HG03139 (cell line): ENCODE results near the gene MYRIP.
"Not testable (repeated sequence)": the region's sequence is repeated elsewhere in the genome, so short reads cannot be mapped to it uniquely, and the experiment has no call there.

Source experiments
- ATAC-seq: cut with Tn5 transposase; IDR thresholded peaks from one replicate; pipeline ENCODE4 v1.9.1; 2021; ENCODE audit not compliant: unreplicated experiment

MYRIP gene

GRCh38 chr3:40077139-40077538 is 267.7 kb downstream of the MYRIP start:
- ATAC-seq = not testable (repeated sequence)

GRCh38 chr3:40077828-40078492 is 268.6 kb downstream of the MYRIP start:
- not testable (repeated sequence) for ATAC-seq

GRCh38 chr3:40078590-40078989 is 269.2 kb downstream of the MYRIP start:
- no peak for ATAC-seq

GRCh38 chr3:40079203-40079846 is 269.9 kb downstream of the MYRIP start:
- no peak for ATAC-seq

- no peak for ATAC-seq
Measured at GRCh38 chr3:40079847-40080240, 270.4 kb downstream of the MYRIP start.

DNA sequence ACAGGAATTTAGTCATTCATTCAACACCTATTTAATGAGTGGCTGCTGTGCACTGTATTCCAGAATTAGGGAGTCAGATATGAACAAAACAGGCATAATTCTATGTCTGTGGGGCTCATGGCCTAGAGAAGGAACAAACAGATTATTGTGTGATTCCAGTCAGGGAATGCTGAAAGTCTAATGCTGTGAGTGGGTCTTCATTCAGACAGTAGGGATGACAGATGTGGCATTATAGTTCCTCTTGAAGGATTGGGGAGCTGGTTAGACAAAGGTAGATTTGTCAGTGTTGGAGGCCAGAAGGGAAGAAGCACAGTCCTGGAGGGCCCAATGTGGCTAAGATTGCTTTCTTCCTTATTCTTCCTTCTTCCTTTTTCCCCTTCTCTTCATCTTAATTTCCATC is 273.7 kb downstream of the MYRIP start:
- no peak for ATAC-seq

DNA sequence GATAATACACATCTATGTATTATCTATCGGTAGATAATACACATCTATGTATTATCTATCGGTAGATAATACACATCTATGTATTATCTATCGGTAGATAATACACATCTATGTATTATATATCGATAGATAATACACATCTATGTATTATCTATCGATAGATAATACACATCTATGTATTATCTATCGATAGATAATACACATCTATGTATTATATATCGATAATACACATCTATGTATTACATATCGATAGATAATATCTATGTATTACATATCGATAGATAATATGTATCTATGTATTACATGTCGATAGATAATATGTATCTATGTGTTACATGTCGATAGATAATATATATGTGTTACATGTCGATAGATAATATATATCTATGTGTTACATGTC is 275.0 kb downstream of the MYRIP start:
- ATAC-seq = not testable (repeated sequence)

- no peak for ATAC-seq
Measured at GRCh38 chr3:40086890-40087883, 277.8 kb downstream of the MYRIP start.

DNA sequence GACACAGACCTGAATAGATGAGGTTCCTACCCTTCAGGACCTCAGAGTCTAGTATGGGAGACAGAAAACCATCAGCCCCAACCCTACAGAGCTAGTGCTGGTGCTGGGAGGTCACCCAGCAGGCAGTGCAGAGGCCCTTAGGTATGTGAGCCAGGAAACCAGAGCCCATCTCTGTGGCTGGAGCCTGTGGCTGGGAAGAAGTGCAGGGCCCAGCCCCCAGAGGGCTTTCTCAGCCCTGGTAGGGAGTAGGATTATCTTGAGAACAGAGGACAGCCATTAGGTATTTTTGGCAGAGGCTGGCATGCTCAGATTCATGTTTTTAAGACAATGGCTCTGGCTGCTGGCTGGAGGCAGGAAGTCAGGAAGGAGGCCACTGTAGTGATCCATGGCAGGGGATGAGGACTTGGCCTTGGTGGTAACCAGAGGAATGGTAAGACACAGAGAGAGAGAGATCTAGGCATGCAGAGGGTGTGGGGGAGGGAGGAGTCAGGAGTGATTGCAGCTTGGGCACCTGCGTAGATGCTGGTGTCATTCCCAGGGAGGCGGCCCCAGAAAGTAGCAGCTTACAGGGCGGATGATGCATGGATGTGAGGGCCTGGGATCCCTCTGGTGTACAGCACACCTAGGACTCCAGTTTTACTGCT is 279.2 kb downstream of the MYRIP start:
- ATAC-seq = no peak

- ATAC-seq = no peak
Measured at GRCh38 chr3:40096661-40097111, 287.3 kb downstream of the MYRIP start.

- no peak for ATAC-seq
Measured at GRCh38 chr3:40097131-40098117, 288.0 kb downstream of the MYRIP start.

- ATAC-seq = no peak
Measured at GRCh38 chr3:40098261-40098759, 288.9 kb downstream of the MYRIP start.

GRCh38 chr3:40099871-40100270 is 290.5 kb downstream of the MYRIP start:
- no peak for ATAC-seq

- ATAC-seq = no peak
Measured at GRCh38 chr3:40102182-40102581, 292.8 kb downstream of the MYRIP start.

DNA sequence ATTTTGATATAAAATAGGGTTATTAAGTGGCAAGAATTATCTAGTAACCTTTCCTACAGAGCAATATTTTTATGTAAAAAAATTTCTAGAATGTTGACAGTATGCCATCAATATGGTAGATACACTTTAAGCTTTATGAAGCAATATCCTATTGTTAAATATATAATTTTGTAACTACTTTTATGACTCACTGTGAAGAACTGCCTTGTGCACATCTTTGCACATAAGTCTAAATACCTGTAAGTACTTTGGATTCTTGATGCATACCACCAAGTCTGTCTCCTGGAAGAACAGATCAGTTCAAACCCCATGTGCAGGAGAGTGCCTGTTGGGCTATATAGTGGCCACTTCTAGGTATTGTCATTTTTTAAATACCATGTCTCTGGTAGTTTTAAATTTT is 294.4 kb downstream of the MYRIP start:
- ATAC-seq = no peak

- ATAC-seq = no peak
Measured at GRCh38 chr3:40104441-40104840, 295.0 kb downstream of the MYRIP start.

GRCh38 chr3:40108643-40109042 is 299.2 kb downstream of the MYRIP start:
- no peak for ATAC-seq

DNA sequence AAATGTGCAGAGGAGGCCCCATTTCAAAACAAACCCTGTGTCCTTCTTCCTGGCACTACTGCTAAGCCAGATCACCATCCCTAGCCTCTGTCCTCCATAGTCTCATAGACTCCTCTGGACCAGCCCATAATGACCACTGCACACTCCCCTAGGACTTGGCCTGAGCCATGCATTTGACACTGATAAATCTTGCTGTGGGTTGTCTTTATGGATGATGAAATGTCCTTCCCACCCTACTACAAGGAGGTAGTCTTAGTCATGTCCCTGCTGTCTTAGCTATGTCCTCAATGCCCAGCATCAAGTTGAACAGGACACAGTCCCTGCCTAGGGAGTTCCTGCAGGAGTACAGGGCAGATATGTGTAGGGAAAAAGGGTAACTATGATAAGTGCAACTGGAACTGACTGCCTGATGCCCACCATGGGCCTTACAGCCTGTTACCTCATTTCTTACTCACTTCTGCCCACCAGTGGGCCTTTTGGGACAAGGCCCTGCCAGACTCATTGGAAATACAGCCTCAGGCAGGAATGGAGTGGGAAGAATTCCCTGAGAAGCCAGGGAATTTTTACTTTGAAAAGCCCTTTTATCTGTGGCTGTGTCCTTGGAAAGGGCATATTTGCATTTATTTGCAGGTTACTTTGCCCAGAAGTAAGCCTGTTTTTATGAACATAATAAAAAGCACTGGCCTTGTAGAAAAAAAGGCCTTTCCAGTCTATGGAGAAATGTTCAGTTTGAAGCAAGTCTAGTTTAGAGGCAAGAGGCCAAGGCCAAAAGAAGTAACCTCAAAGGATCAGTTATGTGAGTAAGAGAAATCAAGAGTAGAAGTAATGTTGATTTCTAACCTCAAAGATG is 300.5 kb downstream of the MYRIP start:
- ATAC-seq = no peak
